ENCODE measurements around the gene PON1.

PON1 gene

DNA sequence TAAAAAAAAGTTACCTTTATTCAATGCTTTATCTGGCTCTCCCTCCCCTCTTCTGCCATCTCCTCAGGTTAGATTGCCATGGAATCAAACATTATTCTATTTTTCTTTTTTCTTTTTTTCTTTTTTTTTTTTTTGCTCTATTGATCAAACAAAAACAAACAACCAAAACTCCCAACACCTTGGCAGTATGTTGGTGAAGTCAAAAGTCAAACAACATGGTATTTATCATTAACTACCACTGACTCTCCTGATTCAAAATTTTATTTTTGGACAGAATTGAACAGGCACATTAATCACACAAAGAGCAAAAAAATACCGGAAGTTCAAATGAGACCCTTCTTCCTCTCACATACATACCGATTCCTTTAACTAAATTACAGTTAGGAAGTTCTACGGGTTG, 6.4 kb downstream of the PON1 start:
- DNase-seq (ENCODE audit: low read depth in 2 of 2) = no peak

DNA sequence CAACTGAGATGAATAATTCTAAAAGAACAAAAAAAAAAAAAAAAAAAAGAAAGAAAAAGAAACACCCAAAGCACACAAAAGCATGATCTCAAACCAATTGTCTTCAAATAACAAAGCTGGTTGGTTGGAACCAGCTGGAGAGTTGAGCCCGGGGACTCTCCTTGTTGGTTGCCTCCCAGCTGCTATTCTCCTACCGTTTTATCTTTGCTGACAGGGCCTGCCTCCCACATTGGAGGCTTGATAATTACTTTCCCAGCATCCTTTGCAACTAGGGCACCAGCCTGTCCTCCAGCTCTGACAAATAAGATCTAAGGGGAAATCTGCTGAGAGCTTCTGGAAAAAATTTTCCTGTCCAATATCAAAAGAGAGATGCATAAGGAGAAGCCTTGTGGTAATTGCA, 6.8 kb downstream of the PON1 start:
- DNase-seq (ENCODE audit: low read depth in 2 of 2) = no peak

DNA sequence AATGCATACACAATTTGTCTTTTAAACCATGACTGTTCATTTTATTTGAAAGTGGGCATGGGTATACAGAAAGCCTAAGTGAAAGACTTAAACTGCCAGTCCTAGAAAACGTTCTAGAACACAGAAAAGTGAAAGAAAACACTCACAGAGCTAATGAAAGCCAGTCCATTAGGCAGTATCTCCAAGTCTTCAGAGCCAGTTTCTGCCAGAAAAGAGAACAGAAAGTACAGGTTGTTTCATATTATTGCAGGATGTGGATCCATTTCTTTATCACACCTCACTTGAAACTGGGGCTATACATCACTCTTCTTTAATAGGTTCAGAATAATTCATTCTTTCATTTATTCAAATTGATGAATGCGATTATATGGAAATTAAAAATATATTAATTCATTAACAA, 7.7 kb downstream of the PON1 start:
- no peak for DNase-seq (ENCODE audit: low read depth in 2 of 2)

DNA sequence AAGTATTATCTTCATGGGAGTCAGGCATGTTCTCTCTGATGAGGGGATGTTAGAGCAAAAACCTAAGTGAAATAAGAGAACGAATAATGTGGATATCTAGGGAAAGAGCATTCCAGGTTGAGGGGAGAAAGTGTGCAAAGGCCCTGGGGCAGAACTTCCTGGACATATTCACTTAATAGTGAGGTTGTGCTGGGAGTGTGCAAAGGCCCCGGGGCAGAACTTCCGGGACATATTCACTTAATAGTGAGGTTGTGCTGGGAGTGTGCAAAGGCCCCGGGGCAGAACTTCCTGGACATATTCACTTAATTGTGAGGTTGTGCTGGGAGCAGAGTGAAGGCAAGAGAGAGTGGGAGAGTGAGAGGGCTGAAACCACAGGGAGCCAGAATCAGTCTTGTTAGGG, 11.8 kb downstream of the PON1 start:
- DNase-seq (ENCODE audit: low read depth in 2 of 2) = no peak

DNA sequence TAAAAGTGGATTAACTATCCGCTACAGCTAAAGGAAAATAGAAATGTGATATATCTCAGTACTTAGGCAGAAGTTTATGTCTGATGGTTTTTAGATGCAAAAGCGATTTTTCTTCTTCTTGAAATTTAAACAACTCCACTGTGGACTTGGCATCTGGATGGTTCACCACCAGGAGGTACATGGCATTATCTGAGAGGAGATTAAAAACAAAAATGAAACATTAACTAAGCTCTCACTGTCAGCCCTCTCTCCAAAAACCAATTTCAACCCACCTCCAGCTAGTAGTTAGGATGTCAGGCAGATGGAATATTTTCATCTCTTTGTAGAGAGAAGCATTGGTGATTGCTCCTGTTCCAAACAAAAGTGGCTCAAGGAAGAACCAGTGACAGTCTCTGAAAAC, 12.9 kb downstream of the PON1 start:
- no peak for DNase-seq (ENCODE audit: low read depth in 2 of 2)

DNA sequence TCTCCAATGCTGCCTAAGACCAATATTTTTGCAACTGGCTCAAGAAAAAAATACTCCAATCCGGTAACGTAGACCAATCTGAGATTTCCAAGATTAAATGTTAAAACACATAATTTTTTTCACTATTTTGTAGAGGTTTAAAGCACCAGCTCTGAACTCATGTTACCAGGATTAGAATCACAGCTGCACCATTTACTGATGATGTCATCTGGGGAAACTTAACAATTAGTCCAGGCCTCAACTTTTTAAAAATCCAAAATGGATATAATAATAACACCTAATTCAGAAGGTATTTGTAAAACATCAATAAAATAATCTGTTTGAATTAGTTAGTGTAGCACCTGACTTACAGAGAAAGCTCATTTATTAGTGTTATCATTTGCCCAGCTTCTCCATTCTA, 14.4 kb downstream of the PON1 start:
- DNase-seq (ENCODE audit: low read depth in 2 of 2) = no peak

DNA sequence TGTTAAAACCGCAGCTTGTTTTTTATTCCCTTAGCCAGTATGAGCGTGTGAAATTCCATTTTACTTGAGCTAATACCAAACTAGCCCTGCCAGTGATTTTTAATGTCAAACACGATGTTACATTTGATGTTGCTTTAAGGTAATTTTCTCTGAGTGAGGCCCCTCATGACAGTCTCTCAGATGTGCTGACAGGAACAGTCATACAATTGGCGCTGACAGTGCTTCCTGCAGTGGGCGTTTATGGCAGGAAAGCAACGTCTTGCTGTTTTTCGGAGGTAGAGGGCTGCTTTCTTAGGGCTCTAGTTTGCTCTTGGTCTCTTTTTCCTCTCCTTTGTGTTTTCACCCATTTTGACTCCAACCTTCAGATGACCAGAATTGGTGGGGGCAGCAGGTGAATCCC, 19.3 kb downstream of the PON1 start:
- no peak for DNase-seq (ENCODE audit: low read depth in 2 of 2)

DNA sequence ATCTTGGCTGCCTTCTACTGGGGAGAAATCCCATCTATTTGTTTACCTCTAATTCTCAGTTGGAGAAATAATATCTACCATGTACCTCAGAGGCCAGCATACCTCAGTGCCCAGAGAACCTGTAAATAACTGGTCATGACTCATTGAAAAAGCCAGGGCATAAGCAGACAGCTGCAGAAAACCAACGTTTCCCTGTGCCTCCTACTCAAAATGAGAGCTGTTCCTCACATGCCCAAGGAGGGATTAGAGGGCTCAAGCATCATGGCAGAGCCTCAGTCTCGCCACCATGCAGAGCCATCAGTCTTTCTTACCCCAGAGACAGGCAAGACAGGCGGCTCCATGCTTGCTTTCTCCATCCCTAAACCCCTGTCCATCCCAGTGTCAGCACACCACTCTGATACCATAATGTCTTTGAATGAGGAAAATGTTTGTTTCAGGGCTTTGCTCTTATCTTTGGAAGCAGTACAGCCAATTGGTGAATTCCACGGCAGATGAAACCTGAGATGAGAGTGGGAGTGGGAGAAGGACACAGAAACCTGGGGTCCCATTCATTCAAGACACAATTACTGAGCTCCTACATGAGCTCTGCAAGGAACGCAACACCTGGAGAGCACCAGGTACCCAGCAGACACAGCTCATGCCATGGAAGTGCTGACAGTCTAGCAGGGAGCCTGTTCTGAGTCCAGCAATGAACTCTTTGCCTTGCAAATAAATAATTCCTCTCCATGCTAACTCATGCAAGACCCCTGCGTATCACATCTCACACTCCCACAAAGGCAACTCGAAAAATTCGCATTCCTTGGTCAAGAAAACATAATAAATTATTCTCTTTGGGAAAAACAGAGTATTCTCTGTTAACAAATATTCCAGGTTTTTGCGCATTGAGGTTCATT, 21.1 kb downstream of the PON1 start:
- DNase-seq (ENCODE audit: low read depth in 2 of 2) = no peak

DNA sequence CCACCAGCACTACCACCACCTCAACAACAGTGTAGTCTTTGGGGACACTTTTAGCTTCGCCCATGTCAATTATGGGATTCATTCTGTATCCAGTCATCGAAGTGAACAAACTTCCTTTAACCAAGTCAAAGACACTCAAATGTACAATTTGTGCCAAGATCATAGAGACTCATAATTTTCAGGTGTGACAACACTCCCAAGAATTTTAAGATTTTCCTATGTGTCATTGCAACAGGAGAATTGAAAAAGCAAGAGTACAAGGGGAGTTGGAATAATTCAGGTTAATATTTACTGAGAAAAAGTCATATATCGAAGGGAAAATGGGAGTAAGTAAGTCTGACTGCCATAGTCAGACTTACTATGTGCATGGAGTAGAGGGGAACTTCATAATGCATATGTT, 26.2 kb downstream of the PON1 start:
- no peak for DNase-seq (ENCODE audit: low read depth in 2 of 2)

DNA sequence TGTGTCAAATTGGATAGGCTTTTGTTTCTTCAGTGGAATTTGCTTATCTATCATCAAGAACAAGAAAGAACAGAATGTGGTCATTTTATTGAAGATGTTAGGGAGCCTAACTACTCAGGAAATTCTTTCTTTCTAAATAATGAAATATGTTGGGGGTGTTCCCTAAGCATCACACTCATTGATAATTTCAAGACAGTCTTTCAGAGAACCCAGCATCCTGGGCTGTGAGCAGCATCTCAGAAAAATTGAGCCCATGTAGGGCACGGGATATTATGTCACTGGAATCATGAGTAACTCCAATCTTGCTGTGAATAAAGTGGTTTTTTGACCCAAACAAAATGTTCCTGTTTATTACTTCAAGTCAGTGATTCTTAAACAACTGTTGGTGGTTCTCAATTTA, 27.3 kb downstream of the PON1 start:
- DNase-seq (ENCODE audit: low read depth in 2 of 2) = no peak

DNA sequence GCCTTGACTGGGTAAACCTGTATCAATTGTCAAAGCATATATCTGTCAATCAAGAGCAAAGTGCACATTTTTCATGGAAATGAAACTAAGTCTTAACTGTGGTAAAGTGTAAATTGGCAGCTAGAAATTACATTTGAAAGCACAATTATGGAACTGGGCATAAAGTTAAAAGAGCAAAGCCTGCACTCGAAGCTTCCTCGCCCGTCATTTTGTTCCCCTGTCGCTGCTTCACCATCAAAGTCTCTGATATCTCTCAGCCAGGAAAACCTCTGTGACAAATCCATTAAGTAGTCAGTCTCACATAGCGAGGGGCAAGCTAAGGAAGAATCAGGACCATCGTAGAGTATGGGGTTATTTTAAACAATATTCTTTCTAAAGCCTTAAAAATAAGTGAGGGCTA, 27.9 kb downstream of the PON1 start:
- DNase-seq (ENCODE audit: low read depth in 2 of 2) = no peak

DNA sequence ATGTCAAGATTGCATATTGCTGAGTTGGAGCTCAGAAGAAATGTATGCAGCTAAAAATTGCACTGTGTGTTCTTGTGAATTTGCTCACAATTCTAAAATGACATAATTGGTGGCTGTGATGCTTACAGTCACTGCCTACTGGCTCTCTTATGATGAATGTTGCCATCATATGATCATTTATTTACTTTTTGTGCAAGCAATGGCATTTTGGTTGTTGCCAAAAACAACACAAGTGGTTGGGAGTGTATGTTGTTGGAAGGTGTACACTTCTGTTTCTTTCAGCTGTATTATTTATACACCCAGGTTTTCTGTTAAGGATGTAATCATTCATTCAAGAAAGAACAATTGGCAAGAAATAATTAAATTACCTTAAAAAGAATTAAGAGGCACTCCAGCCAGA, 28.9 kb downstream of the PON1 start:
- no peak for DNase-seq (ENCODE audit: low read depth in 2 of 2)

DNA sequence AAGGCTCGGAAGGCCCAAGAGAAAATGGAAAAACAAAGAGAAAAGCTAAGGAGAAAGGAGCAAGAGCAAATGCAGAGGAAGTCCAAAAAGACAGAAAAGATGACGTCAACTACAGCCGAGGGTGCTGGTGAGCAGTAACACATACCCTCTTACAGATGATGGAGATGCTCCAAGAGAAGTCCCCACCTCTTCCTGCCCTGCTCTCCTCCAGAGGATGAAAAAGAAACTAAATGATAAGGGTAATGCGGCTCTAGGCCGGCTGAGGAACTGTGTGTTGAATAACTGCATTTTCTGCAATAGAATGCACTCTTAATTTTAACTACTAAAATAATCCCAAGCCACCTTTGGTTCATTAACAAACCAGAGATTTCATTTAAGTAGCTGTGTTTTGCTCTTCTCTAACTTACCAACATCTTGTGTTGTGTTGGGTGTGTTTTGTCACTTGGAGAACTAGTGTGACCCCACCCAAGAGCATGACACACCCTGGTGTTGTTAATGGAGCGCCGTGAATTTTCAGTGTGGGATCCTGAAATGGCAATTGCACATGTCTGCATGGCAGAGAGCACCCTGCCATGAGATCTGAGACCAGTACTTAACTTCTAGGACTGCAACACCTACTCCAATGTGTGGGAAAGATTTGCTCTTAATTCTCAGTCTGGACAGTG, 34.0 kb downstream of the PON1 start:
- DNase-seq (ENCODE audit: low read depth in 2 of 2) = no peak

DNA sequence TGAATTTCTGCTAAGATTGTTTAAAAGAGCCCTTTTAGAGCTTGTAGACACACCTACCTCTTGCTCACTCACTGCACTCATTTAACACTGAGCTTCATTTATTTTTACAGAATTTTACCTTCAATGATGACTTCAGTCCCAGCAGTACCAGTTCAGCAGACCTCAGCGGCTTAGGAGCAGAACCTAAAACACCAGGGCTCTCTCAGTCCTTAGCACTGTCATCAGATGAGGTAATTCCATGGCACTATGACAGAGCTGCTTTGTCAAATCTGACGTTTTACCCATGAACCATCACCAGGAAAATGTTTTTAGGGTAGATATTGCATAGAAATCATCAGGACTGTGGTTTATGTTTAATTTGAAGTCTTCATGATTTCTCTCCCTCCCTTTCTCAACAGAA, 38.2 kb downstream of the PON1 start:
- DNase-seq (ENCODE audit: low read depth in 2 of 2) = no peak

DNA sequence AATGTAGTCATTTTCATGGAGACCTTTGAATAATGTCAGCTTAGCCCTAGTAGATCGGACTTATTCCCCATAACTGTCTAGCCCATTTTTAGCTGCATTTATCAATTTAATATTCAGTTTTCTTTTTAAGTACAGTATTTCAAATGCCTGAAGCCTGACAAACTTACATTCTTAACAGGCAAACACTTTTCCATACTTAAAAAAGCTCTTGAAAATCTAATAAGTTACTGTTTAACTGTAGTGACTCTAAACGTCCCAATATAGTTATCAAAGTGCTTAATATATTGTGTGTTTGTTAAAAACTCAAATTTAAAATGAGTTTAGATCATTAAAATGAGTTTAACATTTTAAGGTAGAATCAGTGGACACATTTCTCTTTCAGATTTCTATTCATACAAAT, 44.9 kb downstream of the PON1 start:
- DNase-seq (ENCODE audit: low read depth in 2 of 2) = no peak

DNA sequence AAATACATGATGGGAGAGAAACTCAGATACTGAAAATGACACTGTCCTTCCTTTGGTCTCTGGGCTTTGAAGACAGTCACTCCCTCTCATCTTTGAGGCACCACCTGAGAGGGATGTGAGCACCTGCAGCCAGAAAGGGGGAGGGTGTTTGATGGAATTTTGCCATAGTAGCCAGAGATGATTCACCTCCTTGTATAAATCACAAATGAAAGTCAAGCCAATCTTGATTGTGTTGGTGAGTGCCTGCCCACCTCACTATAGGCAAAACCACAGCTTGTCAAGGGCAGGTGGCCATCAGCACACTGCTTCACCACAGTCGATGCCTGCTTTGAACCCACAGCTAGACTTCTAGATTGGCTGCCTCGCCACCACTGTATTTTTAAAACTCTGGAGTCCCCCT, 48.2 kb downstream of the PON1 start:
- DNase-seq (ENCODE audit: low read depth in 2 of 2) = no peak

DNA sequence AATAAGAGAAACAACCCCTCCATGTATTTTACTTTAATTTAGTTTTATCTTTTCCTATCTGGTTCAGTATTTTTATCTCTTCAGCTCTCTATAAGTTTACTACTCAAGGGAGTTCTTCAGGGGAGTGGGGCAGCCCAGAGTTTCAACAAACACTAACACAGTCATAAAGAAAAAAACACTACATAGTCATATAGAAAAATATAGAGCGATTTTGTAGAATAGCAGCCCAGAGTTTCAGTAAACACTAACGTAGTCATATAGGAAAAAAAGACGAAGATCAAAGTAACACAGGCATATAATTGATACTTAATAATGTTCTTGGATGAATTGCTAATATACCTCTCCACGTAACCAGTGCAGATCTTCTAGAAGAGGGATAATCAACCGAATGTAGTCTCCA, 54.7 kb downstream of the PON1 start:
- DNase-seq (ENCODE audit: low read depth in 2 of 2) = no peak

DNA sequence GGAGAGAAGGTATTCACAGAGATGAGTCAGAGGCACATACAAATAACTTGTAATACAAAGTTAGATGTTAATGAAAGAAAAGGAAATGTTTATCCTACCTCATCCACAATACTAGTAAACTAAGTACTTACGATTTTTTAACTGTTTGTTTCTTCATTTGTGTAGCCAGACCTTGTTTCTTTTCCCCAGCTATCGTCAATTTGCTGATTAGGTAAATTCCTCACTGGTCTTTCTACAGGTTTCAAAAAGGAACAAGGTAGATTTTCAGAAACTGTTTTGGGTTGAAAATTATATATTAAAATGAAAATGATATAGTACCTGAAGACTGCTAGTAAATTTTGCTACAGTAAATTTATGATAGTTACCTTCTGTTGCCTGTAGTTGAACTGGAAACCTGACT, 56.6 kb downstream of the PON1 start:
- no peak for DNase-seq (ENCODE audit: low read depth in 2 of 2)

DNA sequence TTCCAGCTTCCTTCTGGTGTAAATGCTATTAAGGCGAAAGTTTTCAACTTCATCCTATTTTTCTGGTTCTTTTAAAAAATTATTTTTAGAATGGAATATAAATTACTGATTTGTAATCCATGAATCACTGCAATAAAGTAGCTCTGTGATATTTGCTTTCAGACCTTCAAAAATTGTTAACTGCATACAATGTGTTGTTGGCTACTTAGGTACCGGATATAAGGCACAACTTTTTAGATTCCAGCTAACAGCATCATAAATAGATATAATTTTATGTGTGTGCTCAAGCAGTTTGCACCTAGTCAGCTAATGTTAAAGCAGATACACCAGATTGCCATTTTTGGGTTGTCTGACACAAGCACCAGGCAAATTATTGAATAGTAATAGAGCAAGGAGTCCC, 58.7 kb downstream of the PON1 start:
- no peak for DNase-seq (ENCODE audit: low read depth in 2 of 2)

DNA sequence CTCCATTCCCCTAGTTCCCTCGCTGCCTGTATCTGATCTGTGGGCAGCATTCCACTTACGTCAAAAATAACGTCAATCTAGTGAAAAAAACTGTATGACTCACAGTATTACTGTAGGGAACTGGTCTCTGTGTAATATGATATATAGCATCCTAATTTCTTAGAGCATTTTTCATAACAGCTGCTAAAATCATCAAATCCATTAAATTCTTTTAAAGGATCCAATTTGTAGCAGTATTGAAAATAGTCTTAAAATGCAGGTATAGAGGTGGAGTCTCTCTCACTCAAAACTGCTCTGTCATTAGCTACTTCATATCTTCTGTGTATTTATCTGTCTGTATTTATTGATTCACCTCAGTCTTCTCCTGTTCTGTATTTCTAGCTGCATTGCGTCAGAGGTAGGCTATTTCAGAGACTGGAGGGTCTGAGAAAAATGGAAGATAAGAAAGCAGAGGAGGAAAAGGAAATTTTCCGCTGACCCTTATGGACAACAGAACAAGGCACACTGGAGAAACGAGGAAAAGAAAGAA, 59.9 kb downstream of the PON1 start:
- DNase-seq (ENCODE audit: low read depth in 2 of 2) = no peak

DNA sequence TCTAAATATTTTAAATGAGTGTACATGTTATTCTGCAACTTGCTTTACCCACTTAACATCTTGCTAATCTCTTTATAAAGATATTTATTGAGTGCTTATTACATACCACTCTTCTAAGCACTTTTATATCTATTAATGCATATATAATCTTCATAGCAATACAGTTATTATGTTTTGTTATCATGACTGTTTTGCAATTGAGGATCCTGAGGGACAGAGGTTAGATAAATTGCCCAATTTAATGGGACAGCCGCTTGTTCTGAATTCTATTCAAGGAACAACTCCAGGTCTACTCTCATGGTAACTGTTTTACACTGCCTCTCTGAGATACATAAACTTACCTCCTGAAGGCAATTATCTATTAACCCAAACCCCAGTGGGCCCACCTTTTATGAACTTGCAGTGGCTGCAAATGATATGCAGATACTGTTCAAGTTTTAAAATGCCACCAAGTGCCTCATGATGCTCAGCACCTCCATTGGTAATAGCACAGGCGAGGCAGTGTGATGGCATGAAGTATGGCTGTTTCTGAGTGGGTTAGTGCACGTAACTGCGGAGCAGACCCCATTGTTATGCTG, 60.5 kb downstream of the PON1 start:
- DNase-seq (ENCODE audit: low read depth in 2 of 2) = no peak

DNA sequence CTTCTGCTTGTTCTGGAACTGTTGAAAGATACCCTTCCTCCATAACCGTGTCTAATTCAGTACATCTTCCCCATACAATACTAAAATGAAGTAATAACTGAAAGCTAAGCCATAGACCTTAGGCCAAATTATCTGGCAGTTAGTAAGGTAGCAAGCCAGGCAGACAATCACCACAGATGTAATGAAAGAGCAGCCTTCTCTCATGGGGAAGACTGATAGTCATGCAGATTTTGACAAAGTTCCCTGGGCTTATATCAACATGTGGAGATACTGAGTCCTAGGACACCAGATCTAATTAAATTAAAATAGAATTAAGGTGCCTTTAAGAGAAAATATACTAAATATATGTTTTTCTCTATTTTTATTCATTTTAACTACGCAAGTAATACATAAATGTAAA, 61.5 kb downstream of the PON1 start:
- DNase-seq (ENCODE audit: low read depth in 2 of 2) = no peak

DNA sequence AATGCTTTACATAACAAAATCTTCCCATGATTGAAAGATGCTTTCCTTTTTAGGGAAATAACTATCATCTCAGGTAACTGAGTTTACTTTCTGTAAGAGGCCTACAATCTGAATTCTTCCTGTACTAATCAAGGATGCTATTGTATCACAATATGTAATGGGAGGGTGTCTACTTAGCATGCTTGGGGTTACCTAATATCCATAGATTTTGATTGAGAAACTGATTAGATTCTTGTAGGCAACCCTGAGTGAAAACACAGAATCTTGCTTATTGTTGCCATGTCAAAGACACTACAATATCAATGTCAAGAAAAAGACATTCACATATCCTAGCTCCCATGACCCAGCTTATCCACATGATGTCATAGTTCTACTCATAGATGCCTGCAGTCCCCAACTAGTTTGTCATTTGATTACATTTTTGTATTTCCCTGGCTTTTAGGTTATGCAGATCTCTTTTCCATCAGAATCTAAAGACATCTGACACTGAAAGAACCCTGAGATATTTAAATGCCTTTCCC, 62.4 kb downstream of the PON1 start:
- no peak for DNase-seq (ENCODE audit: low read depth in 2 of 2)
